Osteoblast (primary cell): Measurements from ENCODE around the gene AKR1C3. TPM values are rescaled to one million over a fixed set of nuclear protein-coding genes. Genes with fewer than 3 reads are reported as not detected.

ENCODE experiments used
- DNase-seq: peaks from one replicate; pipeline ENCODE4 v3.0.0; 2011; ENCODE audit warnings: low spot score, mixed read lengths; ENCODE audit not compliant: insufficient read length; ENCODE audit errors: missing footprints
- H2AFZ ChIP-seq: 2 replicates; pipeline ENCODE4 v1.6.0; 2011; ENCODE audit warnings: mild to moderate bottlenecking, low read length
- H3K27ac ChIP-seq: 2 replicates; pipeline ENCODE4 v1.5.1; 2011; ENCODE audit warnings: mild to moderate bottlenecking, low read depth, low read length, moderate library complexity
- H3K27me3 ChIP-seq: 2 replicates; pipeline ENCODE4 v1.6.0; 2012; ENCODE audit warnings: mild to moderate bottlenecking, control low read depth, inconsistent platforms, low read length, moderate library complexity; ENCODE audit not compliant: insufficient read depth
- H3K36me3 ChIP-seq: 2 replicates; pipeline ENCODE4 v1.5.1; 2011; ENCODE audit warnings: mild to moderate bottlenecking, low read length, control low read depth, moderate library complexity; ENCODE audit not compliant: insufficient read depth
- H3K4me1 ChIP-seq: 2 replicates; pipeline ENCODE4 v1.5.1; 2011; ENCODE audit warnings: mild to moderate bottlenecking, low read length, control low read depth, moderate library complexity; ENCODE audit not compliant: insufficient read depth
- H3K4me2 ChIP-seq: 2 replicates; pipeline ENCODE4 v1.6.0; 2011; ENCODE audit warnings: mild to moderate bottlenecking, low read length; ENCODE audit not compliant: insufficient read depth
- H3K4me3 ChIP-seq: fragments of 200-600 bp; sonication (generic); 3 replicates; pipeline ENCODE4 v1.5.1; 2012; ENCODE audit warnings: mild to moderate bottlenecking, low read length, inconsistent platforms; ENCODE audit not compliant: insufficient read depth
- H3K79me2 ChIP-seq: 2 replicates; pipeline ENCODE4 v1.6.0; 2012; ENCODE audit warnings: mild to moderate bottlenecking, low read length, control low read depth, inconsistent platforms; ENCODE audit not compliant: insufficient read depth
- H3K9me3 ChIP-seq: 2 replicates; pipeline ENCODE4 v1.5.1; 2011; ENCODE audit warnings: low read depth, low read length, control low read depth
- H4K20me1 ChIP-seq: 2 replicates; pipeline ENCODE4 v1.6.0; 2012; ENCODE audit warnings: mild to moderate bottlenecking, low read length, control low read depth; ENCODE audit not compliant: insufficient read depth
- total RNA-seq: library from RNA; depleted of rRNA; stranded (reverse); fragments of >200 nt; gene quantifications from 2 replicates; pipeline ENCODE4 v1.2.3, GENCODE V29; 2012
- TF ChIP-seq, protein P1 (sequence below): IDR thresholded peaks from 2 replicates; pipeline ENCODE4 v1.5.1; 2011; ENCODE audit warnings: mild to moderate bottlenecking, low read depth, low read length, moderate library complexity; ENCODE audit errors: extremely low read depth

The AKR1C3 gene
- total RNA-seq, 1 donor: 238 TPM

GRCh38 chr10:5068274-5068984 lies 25.8 kb upstream of the AKR1C3 start:
- Histone ChIP-seq H3K4me3 (no peak overlapping the region), H2AFZ (no peak overlapping the region), H3K27ac (no peak overlapping the region), H3K4me1 (peaks cover 20% of the 10 kb centered on the region), H3K4me2 (no peak overlapping the region), H4K20me1 (no peaks in the 10 kb centered on the region), H3K27me3 (no peaks in the 10 kb centered on the region), H3K9me3 (no peaks in the 10 kb centered on the region), H3K79me2 (no peaks in the 10 kb centered on the region), H3K36me3 (no peaks in the 10 kb centered on the region)
- no peak for DNase-seq
- TF ChIP-seq, protein P1, sequence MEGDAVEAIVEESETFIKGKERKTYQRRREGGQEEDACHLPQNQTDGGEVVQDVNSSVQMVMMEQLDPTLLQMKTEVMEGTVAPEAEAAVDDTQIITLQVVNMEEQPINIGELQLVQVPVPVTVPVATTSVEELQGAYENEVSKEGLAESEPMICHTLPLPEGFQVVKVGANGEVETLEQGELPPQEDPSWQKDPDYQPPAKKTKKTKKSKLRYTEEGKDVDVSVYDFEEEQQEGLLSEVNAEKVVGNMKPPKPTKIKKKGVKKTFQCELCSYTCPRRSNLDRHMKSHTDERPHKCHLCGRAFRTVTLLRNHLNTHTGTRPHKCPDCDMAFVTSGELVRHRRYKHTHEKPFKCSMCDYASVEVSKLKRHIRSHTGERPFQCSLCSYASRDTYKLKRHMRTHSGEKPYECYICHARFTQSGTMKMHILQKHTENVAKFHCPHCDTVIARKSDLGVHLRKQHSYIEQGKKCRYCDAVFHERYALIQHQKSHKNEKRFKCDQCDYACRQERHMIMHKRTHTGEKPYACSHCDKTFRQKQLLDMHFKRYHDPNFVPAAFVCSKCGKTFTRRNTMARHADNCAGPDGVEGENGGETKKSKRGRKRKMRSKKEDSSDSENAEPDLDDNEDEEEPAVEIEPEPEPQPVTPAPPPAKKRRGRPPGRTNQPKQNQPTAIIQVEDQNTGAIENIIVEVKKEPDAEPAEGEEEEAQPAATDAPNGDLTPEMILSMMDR: no peak

DNA sequence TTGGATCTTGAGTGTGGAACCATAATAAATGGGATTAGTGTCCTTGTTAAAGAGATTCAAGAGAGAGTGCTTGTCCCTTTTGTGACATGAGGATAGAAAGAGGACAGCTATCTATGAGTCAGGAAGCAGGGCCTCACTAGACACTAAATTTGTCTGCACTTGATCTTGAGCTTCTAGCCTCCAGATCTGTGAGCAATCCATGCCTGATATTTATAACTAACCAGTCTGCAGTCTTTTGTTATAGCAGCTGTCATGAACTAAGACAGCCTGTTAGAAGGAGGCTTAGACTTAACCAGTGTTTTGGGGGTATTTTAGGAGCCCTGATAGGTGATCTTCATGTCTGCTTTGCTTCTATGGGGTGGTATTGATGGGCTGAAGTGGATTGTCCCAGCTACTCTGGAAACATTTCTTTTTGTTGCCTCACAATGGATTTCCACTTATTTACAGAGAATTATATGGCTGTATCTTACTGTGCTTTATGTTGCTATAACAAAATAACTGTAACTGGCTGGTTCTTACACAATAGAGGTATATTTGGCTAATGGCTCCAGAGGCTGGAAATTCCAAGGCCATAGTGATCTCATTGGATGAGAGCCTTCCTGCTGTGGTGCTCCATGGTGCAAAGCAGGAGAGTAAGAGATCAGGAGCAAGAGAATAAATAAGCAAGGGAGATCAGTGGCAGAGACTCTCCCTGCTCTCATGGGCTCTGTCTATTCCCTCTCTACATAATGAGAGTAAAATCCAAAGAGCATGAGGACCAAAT lies 23.4 kb upstream of the AKR1C3 start:
- Histone ChIP-seq H3K27ac (peak overlapping the region; percentile 87), H3K36me3 (no peaks in the 10 kb centered on the region), H3K79me2 (no peaks in the 10 kb centered on the region), H3K9me3 (no peaks in the 10 kb centered on the region), H3K27me3 (no peaks in the 10 kb centered on the region), H3K4me3 (peak overlapping the region; percentile 34), H3K4me2 (peak overlapping the region; percentile 65), H4K20me1 (no peaks in the 10 kb centered on the region), H3K4me1 (peaks cover 20% of the 10 kb centered on the region), H2AFZ (peak overlapping the region; percentile 52)
- TF ChIP-seq, protein P1: no peak
- no peak for DNase-seq

DNA sequence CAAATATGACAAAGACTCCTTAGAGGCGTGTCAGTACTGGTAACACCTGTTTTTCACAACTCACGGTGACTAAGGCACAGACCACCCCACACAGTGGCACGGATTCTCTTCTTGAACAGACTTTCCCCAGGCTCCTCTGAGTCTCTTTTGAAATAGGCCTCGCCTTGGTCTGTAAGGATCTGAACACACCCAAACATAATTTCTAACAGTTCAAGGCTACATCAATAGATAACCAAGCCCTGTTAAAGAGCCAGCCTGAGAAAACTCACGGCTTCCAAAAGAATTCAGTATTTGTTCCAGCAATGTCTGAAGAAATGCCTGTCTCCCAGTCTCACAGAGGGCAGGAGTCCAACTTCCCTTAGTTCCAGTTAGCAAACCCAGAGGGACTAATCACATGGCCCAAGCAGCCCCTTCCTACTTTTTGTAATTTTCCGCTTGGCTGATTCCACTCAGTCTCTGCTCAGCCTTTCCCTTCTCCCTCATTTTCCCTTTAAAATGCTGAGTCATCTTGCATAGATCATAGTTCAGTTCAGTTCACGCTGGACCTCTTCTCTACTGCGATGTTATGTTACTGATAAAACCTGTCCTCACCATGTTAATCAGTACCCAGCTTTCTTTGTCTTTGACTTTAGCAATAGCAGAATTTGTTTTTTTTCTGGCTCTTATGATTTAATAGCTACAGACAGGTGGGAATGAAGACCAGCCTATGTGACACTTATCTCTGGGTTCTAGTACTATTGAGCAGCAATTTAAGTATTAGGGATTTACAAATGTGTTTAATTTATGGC lies 22.6 kb upstream of the AKR1C3 start:
- Histone ChIP-seq H3K4me1 (peaks cover 20% of the 10 kb centered on the region), H3K4me2 (peak overlapping the region; percentile 65), H4K20me1 (no peaks in the 10 kb centered on the region), H3K27me3 (no peaks in the 10 kb centered on the region), H3K79me2 (no peaks in the 10 kb centered on the region), H3K27ac (peak overlapping the region; percentile 87), H2AFZ (peak overlapping the region; percentile 52), H3K4me3 (peak overlapping the region; percentile 34), H3K36me3 (no peaks in the 10 kb centered on the region), H3K9me3 (no peaks in the 10 kb centered on the region)
- TF ChIP-seq, protein P1: no peak
- DNase-seq: peak; percentile 86
